Cerebellar nuclear complex (tissue), 1 donor: ENCODE measurements around the gene MITF.
"Not testable (repeated sequence)": the region's sequence is repeated elsewhere in the genome, so short reads cannot be mapped to it uniquely, and the experiment has no call there.

Experiments
- DNase-seq, 2 experiments: peaks; one replicate each; lab custom pipeline; 2025; lab: John Stamatoyannopoulos, UW

Gene MITF

DNA sequence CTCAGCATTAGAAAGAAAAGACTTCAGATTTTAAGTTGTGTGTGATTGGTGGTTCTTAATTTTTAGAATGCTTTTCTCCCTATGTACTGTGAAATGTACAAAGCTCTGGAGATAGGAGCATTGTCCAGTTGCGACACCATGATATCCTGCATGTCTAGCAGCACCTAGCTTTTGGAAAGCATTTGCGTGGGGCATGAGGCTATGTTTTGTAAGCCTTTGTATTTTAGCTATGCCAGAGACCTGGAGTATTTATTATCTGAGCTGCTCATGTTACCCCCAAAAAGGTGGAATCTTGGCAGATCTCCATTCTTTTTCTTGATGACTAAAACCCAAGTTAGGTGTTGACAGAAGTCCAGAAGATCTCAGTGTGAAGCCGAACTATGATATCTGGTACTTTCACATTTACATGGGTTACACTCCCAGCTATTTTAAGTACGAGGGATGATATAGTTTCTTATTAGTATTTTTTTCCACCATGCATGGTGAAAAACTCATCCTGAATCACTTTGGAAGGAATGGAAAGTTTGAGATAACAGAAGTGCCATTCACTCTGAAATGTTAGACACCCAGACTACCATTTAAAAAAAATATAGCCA lies 133.6 kb downstream of the MITF start:
- DNase-seq = no peak

DNA sequence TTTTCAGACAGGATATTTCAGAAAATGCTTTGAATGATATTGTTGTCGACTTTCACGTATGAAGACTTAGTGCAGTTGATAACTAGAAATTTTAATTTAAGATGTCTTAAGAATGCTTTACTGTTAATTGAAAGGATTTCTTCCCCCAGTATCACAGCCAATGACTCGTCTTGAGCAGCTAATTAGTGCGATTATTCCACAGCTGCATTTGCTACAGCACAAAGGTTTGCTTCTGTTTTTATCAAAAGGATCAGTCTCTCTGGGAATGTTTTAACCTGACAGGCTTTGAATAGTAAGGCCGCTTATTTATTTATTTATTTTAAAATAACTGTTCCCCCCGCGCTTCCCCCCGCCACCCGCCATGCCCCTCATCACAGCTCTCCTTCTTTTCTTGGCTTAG lies 136.8 kb downstream of the MITF start:
- DNase-seq = no peak

DNA sequence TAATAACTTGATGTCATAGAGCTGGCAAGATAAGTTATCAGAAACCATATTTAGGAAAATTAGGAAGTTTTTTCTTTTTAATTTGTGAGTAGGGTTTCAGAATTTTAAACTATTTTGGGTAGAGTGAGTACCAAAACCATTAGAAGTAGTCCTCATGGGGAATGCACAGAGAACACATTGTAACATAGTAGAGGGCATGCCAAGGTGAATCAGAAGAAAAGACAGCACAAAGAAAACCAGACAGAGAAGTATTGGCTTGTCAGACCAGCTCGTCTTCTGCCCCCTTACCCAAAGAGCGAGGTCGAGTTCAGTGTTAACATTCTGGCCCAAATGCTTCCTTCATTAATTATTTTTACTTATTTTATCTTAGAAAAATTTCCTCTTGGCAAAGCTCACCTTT lies 139.0 kb downstream of the MITF start:
- no peak for DNase-seq

DNA sequence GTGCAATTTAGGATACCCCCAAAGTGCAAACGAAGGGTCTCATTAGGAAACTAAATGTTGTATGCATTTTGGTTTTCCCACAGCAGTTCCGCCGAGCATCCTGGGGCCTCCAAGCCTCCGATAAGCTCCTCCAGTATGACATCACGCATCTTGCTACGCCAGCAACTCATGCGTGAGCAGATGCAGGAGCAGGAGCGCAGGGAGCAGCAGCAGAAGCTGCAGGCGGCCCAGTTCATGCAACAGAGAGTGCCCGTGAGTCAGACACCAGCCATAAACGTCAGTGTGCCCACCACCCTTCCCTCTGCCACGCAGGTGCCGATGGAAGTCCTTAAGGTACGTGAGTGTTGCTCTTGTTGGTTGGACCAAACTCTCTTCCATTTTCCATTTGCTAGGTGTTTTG lies 139.8 kb downstream of the MITF start:
- DNase-seq = no peak

DNA sequence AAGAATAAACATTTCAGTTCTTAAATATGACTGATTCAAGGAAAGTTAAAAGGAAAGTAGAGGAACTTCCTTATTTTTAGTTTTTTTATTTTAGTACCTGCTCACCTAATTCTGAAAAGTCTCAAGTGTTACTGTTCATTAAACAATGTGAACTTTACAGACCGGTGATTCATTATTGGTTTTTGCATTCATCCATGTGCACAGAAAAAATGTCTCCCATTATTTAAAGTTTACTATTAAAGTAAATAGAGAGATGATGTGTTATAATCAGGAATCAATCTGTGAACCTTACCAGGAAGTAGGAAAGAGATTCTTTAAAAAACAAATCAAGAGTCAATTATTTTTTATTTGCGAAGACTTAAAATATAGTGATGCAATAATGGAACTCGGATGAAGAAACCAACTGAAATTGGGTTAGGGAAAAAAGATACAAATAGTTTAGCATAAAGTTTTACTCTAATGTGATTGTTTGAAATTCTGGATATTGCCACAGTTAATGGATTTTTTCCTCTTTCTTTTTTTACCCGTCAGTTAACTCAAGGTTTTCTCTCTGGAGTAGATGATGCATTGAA lies 140.9 kb downstream of the MITF start:
- no peak for DNase-seq

DNA sequence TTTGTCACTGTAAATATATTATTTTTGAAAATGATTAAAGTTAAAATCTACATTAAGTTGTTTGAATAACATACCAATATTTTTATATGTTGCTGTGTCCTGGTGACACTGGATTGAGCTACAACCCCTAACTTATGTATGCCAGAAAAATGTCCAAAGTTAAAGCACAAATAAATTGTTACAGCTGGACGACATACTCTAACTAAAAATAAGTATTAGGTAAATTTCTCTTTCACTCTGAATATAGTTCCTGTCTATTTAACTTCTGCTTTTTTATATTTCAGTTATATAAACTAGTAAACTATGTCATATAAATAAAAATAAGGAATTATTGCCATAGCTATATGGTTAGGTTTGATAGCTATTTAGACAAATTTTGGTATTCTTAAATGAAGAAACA lies 141.8 kb downstream of the MITF start:
- no peak for DNase-seq

DNA sequence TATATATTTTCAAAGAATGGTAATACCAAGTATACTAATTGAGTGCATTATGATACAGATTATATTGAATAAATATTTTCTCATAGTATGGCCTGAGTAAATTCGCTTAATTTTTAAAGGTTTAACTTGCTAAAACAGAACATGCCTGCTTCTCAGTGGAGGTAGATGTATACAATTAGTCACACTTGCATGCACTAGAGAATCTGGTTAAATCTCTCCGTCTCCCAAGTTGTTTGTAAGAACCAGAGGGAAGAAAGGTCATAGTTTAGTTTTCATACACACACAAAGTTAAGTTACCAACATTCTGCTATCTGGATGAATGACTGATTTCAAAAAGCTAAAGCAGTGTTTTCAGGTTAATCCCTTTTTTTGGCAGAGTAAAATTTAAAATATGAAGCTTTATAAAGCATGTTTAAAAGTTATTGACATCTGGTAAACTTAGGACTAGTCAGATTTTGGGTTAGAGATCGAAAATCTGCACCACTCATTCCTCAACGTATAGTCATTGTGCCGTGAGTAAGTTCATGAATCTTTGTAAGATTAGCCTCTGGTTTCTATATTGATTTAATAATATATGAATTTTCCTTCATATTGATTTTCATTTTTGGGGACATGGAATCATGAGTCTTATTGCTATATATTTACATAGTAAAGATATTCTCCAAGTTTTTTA lies 142.6 kb downstream of the MITF start:
- no peak for DNase-seq

DNA sequence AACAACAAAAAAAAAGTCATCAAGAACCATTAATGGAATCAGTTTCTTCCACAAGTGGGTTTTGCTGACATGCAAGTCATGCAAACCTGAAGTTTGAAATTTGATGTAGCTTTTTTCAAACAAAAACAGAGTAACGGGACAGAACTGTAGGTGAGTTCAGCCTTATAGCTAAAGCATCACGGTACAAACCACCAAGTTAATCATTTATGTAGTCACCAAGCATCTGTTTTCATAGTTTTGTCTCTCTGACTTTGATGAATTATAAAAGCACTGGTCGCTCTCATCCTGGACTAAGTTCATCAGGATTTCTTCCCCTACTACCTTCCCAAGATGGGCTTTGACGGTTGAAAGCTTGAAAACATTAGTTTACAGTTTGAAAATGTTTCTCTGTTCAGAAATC lies 143.3 kb downstream of the MITF start:
- DNase-seq = no peak

DNA sequence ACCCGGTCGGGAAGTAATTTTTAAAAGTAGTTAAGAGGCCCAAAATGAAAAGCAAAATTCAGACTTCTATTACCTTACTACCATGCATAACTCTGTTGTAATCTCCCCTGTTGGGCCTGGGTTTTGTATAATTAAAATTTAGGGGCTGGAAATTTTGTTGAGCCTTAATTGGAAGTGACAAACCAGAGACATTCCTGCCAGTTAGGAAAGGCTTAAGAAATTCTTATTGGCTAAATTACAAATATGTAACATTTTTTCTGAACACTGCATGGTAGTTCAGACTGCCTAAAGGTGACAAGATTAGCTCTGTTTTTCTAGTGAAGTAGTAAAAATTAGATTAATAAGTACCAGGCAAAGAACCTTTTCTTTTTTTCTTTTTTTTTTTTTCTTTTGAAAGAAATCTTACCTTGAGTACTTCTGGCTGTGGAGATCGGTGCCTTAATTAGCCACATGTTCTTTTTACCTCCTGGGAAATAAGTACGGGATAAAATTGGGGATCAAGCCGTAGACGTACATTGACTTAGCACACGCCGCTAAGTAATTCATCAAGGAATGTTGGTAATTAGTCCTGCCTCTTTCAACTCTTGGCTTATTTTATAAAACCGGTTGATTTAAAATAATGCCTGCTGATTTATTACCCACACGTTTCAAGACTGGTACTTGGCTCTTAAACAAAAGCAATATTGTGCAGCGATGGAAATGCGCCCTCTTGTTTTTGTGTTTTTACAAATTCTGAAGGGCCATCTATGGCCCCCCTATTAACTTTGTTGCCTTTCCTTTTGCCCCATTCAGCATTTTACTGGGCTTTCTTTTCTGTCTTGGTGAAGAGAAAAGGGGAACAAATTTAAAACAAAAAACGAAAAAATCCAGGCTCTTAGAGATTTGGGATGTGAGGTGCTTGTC lies 149.0 kb downstream of the MITF start:
- DNase-seq = no peak

DNA sequence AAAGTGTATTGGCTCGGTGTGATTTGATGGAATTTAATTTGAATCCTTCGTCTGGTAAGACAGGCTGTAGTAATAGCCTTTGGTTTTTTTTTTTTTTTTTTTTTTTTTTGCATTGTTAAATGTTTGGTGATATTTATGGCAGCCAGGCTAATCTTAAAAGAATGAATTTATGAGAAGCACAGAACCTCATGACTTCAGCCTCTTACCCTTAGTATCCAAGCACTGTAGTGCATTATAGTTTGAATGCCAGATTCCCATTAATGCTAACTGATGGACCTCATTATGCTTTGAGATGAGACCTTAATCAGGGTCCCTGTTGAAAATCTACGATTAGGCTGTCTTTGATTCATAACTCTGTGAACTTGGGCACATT lies 149.7 kb downstream of the MITF start:
- no peak for DNase-seq

DNA sequence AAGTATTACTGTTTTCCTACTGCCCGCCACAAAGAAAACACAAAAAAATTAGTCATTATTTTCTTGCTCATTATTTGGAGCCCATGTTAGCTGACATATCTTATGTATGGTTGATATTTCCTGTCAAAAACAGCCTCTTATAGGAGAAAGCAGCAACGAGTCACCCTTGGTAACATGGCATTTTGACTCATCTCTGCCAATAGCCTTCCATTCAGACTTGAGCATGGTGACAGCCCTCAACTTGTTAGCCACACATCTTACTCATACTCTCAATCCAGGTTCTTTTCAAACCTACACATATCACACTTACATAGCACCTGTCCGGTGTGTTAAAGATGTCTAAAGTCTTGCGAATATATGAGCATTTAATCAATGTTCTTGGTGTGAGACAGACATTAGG lies 150.8 kb downstream of the MITF start:
- DNase-seq = no peak

DNA sequence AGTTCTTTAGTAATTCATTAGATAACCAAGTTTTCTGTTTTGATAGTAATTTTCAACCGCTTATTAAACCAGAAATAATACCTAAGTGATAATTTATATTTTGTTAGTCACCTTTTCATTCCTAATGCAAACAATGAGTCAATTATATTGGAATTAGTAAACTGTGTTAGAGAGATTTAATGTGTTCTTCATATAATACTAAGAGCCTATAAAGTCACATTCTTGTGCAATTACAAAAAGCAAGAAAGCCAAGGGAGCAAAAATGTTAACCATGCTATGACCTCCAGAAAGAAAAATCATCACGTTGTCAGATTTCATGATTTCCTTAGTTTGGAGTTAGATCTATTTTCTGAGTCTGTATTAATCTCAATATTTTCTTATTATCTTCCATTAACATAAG lies 151.4 kb downstream of the MITF start:
- DNase-seq = no peak

DNA sequence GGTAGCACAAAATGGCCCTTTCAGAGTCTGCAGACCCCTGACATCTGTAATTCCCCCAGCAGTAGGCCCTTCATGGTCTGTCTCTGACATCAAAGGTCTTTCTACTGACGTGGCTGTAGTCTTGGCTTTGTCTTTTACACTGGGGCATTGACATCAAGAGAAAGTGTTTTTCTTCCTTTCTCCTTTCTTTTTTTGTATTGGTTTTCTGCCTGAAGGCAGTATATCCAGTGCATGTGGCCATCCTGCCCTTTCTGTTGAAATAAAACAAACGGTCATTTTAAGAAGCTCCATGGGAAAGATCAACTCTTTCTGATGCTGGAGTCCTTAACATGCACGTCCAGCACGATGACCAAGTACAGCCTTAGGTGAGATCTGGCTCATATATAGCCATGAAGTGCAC lies 153.4 kb downstream of the MITF start:
- no peak for DNase-seq

DNA sequence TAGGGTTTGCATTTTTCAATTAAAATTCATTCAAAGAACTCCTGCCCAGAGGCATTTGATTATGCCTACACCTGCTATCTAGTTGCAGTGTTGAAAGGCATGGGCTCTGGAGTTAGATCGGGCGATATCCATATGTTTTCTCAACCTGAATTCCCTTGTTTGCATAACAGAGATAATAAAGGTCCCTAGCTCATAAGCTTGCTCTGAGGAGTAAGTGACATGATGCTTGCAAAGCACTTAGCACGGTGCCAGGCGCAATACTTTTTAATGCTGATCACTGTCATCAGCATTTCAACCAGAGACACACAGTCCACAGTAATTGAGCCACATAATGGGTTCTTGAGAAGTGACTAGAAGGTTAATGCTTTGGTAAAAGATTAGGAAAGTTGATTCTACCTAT lies 154.0 kb downstream of the MITF start:
- no peak for DNase-seq

DNA sequence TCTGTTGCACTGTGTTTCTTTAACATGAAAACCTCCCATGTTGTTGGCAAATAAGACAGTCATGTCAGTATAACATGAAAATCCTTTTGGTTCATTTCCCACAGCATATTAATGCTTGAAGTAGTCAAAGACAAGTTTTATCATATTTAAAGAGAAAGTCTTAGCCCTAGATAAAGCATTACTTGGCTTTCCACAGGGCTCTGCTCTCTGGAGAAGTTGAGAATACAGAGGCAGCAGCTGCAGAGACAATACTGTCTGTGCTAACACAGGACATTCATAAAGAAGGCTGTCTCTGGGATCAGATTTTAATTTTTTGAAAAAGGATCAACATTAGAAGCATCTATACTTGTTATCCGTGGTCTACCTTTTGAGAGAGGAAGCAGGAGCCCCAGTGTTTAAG lies 156.8 kb downstream of the MITF start:
- no peak for DNase-seq

DNA sequence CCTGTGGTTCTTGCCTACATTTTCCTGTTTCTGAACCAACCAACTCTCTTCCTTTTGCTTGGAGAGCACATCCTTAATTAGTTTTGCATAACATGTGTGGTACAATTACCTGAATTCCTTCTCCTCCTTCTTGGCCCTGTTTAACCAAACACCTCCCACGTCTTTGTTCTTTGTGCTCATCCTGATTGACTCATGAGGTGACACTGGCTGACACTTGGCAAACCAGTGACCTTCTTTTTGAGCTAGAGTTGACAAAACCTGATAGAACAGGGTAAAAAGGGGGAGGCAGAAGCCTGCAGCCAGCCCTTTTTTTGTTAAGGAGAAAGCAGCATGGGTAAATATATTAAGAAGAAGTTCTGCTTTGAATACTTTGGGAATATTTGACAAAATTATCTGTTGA lies 161.1 kb downstream of the MITF start:
- no peak for DNase-seq

DNA sequence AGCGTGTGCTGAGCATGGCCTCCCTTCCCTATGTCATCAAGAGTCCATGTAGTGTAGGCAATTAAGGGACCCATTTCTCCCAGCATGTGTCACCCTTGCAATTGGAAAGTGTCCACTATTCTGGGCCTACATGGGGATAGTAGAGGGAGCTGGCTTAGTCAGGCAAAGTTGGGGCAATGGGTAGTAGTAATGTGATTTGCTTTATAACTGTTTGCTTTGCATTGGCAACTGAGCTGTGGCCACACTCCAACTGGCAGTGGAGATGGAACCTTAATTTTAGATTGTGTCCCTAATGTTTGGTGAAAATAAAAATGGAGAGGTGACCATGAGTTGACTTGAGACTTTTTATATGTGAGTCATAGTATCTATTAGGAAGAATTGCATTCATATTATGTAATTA lies 162.5 kb downstream of the MITF start:
- no peak for DNase-seq

DNA sequence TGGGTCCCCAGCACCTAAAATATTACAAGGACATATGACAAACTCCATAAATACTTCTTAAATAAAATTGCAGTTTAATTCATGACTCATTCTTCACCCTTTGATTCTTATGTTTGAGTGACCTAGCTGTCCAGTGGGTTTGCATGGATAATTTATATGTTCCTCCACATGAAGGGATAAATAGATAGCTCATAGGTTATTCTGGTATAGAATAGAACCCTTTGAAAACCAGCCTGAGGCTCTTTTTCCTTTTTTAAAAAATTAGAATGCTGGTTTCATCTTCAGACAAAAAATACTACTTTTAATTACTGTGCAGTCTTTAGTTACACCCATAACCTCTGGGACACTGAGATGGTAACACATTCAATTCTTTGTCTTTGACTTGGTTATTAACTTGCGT lies 163.1 kb downstream of the MITF start:
- no peak for DNase-seq

DNA sequence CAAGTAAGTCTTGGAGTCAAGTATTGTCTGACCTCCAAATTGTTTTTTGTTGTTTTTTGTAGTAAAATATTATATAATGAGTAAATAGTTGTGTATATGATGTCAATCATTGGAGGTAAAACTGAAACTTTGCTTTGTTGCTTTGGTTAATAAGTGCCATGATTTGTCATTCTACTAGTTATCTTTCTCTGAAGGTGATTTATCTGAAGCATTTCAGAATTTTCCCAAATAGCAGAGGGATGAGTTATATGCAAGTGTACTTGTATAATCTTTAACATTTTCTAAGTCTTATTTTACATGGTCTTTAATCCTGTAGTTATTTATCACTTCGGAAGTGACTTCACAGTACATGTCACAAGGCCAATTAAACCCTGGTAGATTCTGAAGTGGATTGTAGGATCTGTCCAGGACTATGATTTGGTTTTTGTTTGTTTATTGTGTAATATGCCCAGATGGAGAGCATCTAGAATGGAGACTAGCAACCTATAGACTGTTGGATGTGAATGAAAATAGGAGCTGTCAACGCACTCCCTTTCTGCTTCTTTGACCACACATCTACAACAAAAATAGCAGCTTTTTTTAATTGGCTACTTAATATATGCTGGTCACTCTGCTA lies 167.2 kb downstream of the MITF start:
- DNase-seq = no peak

DNA sequence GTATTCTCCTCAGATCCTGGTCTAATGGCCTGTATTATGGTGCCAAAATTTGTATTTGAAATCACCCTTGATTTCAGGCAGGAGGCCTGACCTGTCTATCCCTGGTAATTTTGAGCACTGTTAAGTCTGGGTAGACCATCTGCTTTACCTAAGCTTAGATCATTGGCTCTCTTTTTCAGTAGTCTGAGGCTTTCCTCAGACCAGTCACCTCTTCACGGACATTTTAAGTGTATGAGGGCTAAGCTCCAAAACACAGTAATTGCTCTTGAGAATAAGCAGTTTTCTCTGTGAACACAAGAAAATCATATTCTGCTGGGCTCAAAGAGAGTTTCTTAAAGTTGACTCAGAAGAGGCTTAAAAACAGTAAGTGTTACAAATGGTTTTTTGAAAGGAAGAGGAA lies 168.3 kb downstream of the MITF start:
- DNase-seq = no peak

DNA sequence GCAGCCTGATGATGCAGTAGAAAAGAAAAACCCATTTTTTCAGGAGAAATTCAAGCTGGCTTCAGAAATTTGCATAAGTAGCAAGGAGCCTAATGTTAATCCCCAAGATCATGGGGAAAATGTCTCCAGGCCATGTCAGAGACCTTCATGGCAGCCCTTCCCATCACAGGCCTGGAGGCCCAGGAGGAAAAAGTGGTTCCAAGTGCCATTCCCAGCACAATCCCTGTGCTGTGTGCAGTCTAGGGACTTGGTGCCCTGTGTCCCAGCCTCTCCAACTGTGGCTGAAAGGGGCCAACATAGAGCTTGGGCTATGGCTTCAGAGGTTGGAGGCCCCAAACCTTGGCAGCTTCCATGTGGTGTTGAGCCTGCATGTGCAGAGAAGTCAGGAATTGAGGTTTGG lies 170.6 kb downstream of the MITF start:
- not testable (repeated sequence) for DNase-seq

DNA sequence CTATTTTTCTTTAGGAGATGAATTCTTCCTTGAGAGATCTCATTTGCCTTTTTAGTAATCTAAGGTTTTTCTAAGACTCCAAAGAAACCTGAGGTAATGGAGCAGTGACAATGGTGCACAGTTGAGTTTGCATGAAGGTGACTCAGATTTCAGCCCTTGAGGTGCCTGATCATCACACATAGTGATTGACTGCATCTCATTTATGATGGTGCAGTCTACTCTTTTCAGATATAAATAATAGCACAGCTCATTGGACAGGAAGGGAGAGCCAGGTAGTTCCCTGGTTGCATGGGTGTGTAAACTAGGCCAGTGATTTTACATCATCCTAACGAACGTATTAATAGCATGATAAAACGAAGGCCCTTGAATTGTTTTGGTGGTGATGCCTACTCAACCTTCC lies 174.2 kb downstream of the MITF start:
- DNase-seq = no peak

DNA sequence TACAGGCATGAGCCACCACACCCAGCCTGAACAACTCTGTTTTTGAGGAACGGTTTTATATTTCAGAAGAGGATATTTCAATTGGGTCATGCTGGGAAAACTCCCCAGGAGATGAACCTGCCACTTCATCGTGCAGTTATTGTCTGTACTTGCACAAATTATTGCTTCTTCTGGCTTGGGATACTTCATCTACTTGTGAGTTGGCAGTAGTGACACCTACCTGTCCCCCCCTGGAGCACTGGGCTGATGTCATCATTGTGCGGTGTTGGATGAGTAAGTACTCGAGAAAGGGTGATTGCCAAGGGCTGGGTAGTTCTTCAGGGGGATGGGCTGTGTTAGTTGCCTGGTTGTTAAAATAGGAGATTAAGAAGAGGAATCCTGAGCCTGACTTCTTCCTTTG lies 175.1 kb downstream of the MITF start:
- DNase-seq = no peak
